Astrocyte (in vitro differentiated cells and primary cell): Measurements from ENCODE around the gene CTBP1. TPM values are rescaled to one million over a fixed set of nuclear protein-coding genes. Genes with fewer than 3 reads are reported as not detected.

Experiments
- DNase-seq: peaks from one replicate; pipeline ENCODE4 v3.0.0-alpha.2; 2010; ENCODE audit warnings: low read depth
- FAIRE-seq: peaks from 2 replicates; lab custom pipeline; 2011; peaks lifted over from hg19 to GRCh38; lab: Jason Lieb, UNC
- H2AFZ ChIP-seq: 2 replicates; pipeline ENCODE4 v1.6.0; 2012; ENCODE audit warnings: low read depth, low read length, inconsistent platforms
- H3K27ac ChIP-seq: 2 replicates; pipeline ENCODE4 v1.5.1; 2011; ENCODE audit warnings: low read depth, low read length, inconsistent platforms
- H3K27me3 ChIP-seq: 2 replicates; pipeline ENCODE4 v1.6.0; 2011; ENCODE audit warnings: low read length, inconsistent platforms; ENCODE audit not compliant: insufficient read depth
- H3K36me3 ChIP-seq: 2 replicates; pipeline ENCODE4 v1.5.1; 2011; ENCODE audit warnings: low read length, inconsistent platforms; ENCODE audit not compliant: insufficient read depth
- H3K4me1 ChIP-seq: 2 replicates; pipeline ENCODE4 v1.5.1; 2011; ENCODE audit warnings: low read length, inconsistent platforms; ENCODE audit not compliant: insufficient read depth
- H3K4me2 ChIP-seq: 2 replicates; pipeline ENCODE4 v1.6.0; 2012; ENCODE audit warnings: low read length, inconsistent platforms
- H3K4me3 ChIP-seq: 2 replicates; pipeline ENCODE4 v1.5.1; 2011; ENCODE audit warnings: low read depth, mild to moderate bottlenecking, low read length, inconsistent platforms; ENCODE audit not compliant: insufficient read depth
- H3K79me2 ChIP-seq: 2 replicates; pipeline ENCODE4 v1.6.0; 2012; ENCODE audit warnings: mild to moderate bottlenecking, low read length, inconsistent platforms; ENCODE audit not compliant: insufficient read depth
- H3K9ac ChIP-seq: 2 replicates; pipeline ENCODE4 v1.6.0; 2012; ENCODE audit warnings: mild to moderate bottlenecking, low read length, inconsistent platforms
- H3K9me3 ChIP-seq: 2 replicates; pipeline ENCODE4 v1.5.1; 2012; ENCODE audit warnings: low read depth, mild to moderate bottlenecking, low read length, inconsistent platforms; ENCODE audit not compliant: insufficient read depth
- H4K20me1 ChIP-seq: 2 replicates; pipeline ENCODE4 v1.6.0; 2012; ENCODE audit warnings: low read length, inconsistent platforms; ENCODE audit not compliant: insufficient read depth
- H3K27ac Mint-ChIP-seq: one replicate; pipeline ENCODE4 v1.8.0; 2021; ENCODE audit warnings: mild to moderate bottlenecking, mixed read lengths; ENCODE audit not compliant: unreplicated experiment
- H3K27me3 Mint-ChIP-seq: one replicate; pipeline ENCODE4 v1.8.0; 2021; ENCODE audit warnings: low read depth, mixed read lengths; ENCODE audit not compliant: unreplicated experiment
- H3K36me3 Mint-ChIP-seq: one replicate; pipeline ENCODE4 v1.8.0; 2021; ENCODE audit warnings: low read depth, mixed read lengths; ENCODE audit not compliant: unreplicated experiment
- H3K4me1 Mint-ChIP-seq: one replicate; pipeline ENCODE4 v1.8.0; 2021; ENCODE audit warnings: low read depth, mixed read lengths; ENCODE audit not compliant: unreplicated experiment
- H3K4me3 Mint-ChIP-seq: one replicate; pipeline ENCODE4 v1.8.0; 2021; ENCODE audit warnings: mild to moderate bottlenecking, moderate library complexity, mixed read lengths; ENCODE audit not compliant: unreplicated experiment
- H3K9me3 Mint-ChIP-seq: one replicate; pipeline ENCODE4 v1.8.0; 2021; ENCODE audit warnings: mild to moderate bottlenecking, mixed read lengths; ENCODE audit not compliant: unreplicated experiment
- EZH2 ChIP-seq: IDR thresholded peaks from 2 replicates; pipeline ENCODE4 v1.6.1; 2012; ENCODE audit warnings: mild to moderate bottlenecking, low read length, inconsistent platforms; ENCODE audit not compliant: insufficient read depth
- total RNA-seq: library from RNA; stranded (reverse); gene quantifications from 2 replicates; pipeline ENCODE4 v1.2.1, GENCODE V29; 2021
- TF ChIP-seq, protein P1 (sequence below): IDR thresholded peaks from 2 replicates; pipeline ENCODE4 v1.5.1; 2011; ENCODE audit warnings: low read depth, mild to moderate bottlenecking, inconsistent platforms, low read length, moderate library complexity; ENCODE audit not compliant: insufficient read depth

CTBP1 gene
- total RNA-seq, 1 donor from 2014 or later: 136 TPM

DNA sequence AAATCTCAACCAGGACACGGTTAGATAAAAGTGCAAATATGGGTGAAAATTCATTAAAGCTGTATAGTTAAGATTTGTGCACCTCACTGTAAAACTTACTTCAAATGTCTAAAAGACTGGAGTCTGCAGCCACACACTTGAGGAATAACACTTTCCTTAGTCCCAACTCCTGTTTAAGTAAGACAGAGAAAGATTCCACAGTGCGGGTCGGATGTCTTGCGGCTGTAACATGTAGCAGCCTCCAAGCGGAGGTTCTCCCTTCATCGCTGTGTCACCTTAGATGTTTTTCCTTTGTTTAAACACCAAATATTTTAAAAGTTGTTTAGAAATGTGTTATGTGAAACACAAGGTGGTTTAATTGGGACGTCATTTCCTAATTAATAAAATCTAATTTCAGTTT lies 39.9 kb upstream of the CTBP1 start:
- TF ChIP-seq EZH2: no peak
- TF ChIP-seq, protein P1, sequence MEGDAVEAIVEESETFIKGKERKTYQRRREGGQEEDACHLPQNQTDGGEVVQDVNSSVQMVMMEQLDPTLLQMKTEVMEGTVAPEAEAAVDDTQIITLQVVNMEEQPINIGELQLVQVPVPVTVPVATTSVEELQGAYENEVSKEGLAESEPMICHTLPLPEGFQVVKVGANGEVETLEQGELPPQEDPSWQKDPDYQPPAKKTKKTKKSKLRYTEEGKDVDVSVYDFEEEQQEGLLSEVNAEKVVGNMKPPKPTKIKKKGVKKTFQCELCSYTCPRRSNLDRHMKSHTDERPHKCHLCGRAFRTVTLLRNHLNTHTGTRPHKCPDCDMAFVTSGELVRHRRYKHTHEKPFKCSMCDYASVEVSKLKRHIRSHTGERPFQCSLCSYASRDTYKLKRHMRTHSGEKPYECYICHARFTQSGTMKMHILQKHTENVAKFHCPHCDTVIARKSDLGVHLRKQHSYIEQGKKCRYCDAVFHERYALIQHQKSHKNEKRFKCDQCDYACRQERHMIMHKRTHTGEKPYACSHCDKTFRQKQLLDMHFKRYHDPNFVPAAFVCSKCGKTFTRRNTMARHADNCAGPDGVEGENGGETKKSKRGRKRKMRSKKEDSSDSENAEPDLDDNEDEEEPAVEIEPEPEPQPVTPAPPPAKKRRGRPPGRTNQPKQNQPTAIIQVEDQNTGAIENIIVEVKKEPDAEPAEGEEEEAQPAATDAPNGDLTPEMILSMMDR: no peak
- Histone ChIP-seq H3K4me3 (peak overlapping the region; percentile 93), H2AFZ (peak overlapping the region; percentile 86), H3K36me3 (no peaks in the 10 kb centered on the region), H3K9me3 (no peaks in the 10 kb centered on the region), H3K79me2 (peaks cover 41% of the 10 kb centered on the region), H3K9ac (peak overlapping the region; percentile 97), H3K27ac (no peak overlapping the region), H3K4me1 (peaks cover 21% of the 10 kb centered on the region), H3K4me2 (peak overlapping the region; percentile 91), H4K20me1 (peaks cover 32% of the 10 kb centered on the region), H3K27me3 (no peaks in the 10 kb centered on the region)
- peak overlapping the region; percentile 81 for H3K4me3 Mint-ChIP-seq
- no peak for FAIRE-seq
- H3K27ac Mint-ChIP-seq: peak overlapping the region; percentile 62
- H3K36me3 Mint-ChIP-seq: peaks cover 3% of the 10 kb centered on the region
- peaks cover 2% of the 10 kb centered on the region for H3K27me3 Mint-ChIP-seq
- DNase-seq: no peak
- H3K4me1 Mint-ChIP-seq: peaks cover 27% of the 10 kb centered on the region
- peaks cover 5% of the 10 kb centered on the region for H3K9me3 Mint-ChIP-seq

GRCh38 chr4:1285790-1286553 lies 37.0 kb upstream of the CTBP1 start:
- Histone ChIP-seq H3K9ac (no peak overlapping the region), H3K9me3 (no peaks in the 10 kb centered on the region), H3K27me3 (no peaks in the 10 kb centered on the region), H3K27ac (no peak overlapping the region), H3K4me1 (peaks cover 11% of the 10 kb centered on the region), H3K4me2 (no peak overlapping the region), H4K20me1 (peaks cover 7% of the 10 kb centered on the region), H2AFZ (no peak overlapping the region), H3K36me3 (no peaks in the 10 kb centered on the region), H3K4me3 (no peak overlapping the region), H3K79me2 (peaks cover 13% of the 10 kb centered on the region)
- TF ChIP-seq, protein P1: no peak
- no peak for TF ChIP-seq EZH2
- no peak overlapping the region for H3K27ac Mint-ChIP-seq
- no peak for FAIRE-seq
- no peaks in the 10 kb centered on the region for H3K36me3 Mint-ChIP-seq
- DNase-seq: no peak
- peaks cover 8% of the 10 kb centered on the region for H3K9me3 Mint-ChIP-seq
- no peak overlapping the region for H3K4me3 Mint-ChIP-seq
- peaks cover 7% of the 10 kb centered on the region for H3K4me1 Mint-ChIP-seq
- H3K27me3 Mint-ChIP-seq: peaks cover 10% of the 10 kb centered on the region

GRCh38 chr4:1285151-1285789 lies 36.3 kb upstream of the CTBP1 start:
- H3K27ac ChIP-seq: no peak overlapping the region
- H3K79me2 ChIP-seq: peaks cover 6% of the 10 kb centered on the region
- peaks cover 5% of the 10 kb centered on the region for H3K4me1 ChIP-seq
- no peak overlapping the region for H3K27ac Mint-ChIP-seq
- TF ChIP-seq, protein P1: no peak
- no peak for TF ChIP-seq EZH2
- H3K9me3 ChIP-seq: no peaks in the 10 kb centered on the region
- H4K20me1 ChIP-seq: peaks cover under 1% of the 10 kb centered on the region
- no peak overlapping the region for H2AFZ ChIP-seq
- peaks cover 8% of the 10 kb centered on the region for H3K9me3 Mint-ChIP-seq
- DNase-seq: no peak
- H3K4me2 ChIP-seq: no peak overlapping the region
- FAIRE-seq: no peak
- no peak overlapping the region for H3K9ac ChIP-seq
- no peak overlapping the region for H3K4me3 ChIP-seq
- H3K27me3 Mint-ChIP-seq: peaks cover 17% of the 10 kb centered on the region
- no peak overlapping the region for H3K4me3 Mint-ChIP-seq
- no peaks in the 10 kb centered on the region for H3K36me3 ChIP-seq
- H3K4me1 Mint-ChIP-seq: peaks cover 6% of the 10 kb centered on the region
- no peaks in the 10 kb centered on the region for H3K36me3 Mint-ChIP-seq
- no peaks in the 10 kb centered on the region for H3K27me3 ChIP-seq
